Gastroesophageal sphincter (tissue), 3 donors: ENCODE results near the gene ARL8B.

Experiments
- CTCF ChIP-seq, 4 experiments: fragments of 200-600 bp in 2 of 4; fragments of 450-650 bp in 2 of 4; sonication (generic) in 1 of 4; IDR thresholded peaks; one replicate each; pipeline ENCODE4 v1.5.1; 2017 to 2019; ENCODE audit warnings: antibody characterized with exemption in 4 of 4, mild to moderate bottlenecking in 2 of 4, moderate library complexity in 2 of 4
- EP300 ChIP-seq: sonication (generic); formaldehyde crosslinking; IDR thresholded peaks from one replicate; pipeline ENCODE4 v1.6.1; 2017; ENCODE audit warnings: antibody characterized with exemption, mild to moderate bottlenecking
- POLR2A ChIP-seq, 2 donors: fragments of 450-650 bp; IDR thresholded peaks; one replicate each; pipeline ENCODE4 v1.6.1; 2017; ENCODE audit warnings: antibody characterized with exemption in 2 of 2, mild to moderate bottlenecking in 2 of 2, moderate library complexity in 1 of 2
- POLR2AphosphoS5 ChIP-seq: sonication (generic); formaldehyde crosslinking; IDR thresholded peaks from one replicate; pipeline ENCODE4 v1.6.1; 2017; ENCODE audit warnings: antibody characterized with exemption

GRCh38 chr3:5090197-5090596 is 31.9 kb upstream of the ARL8B start:
- no peak for TF ChIP-seq CTCF (IDR thresholded peaks at IDR 0.05)
- no peak for TF ChIP-seq POLR2A (IDR thresholded peaks at IDR 0.05)
- no peak for TF ChIP-seq EP300
- no peak for TF ChIP-seq POLR2AphosphoS5
